Myocyte (in vitro differentiated cells): ENCODE data around the gene DUS3L. TPM values are rescaled to one million over a fixed set of nuclear protein-coding genes. Genes with fewer than 3 reads are reported as not detected.
A peak's percentile ranks its signal among the peaks of the same experiment; 100 is the strongest.
"Not testable (repeated sequence)": the region's sequence is repeated elsewhere in the genome, so short reads cannot be mapped to it uniquely, and the experiment has no call there.

Experiments used
- DNase-seq: peaks from one replicate; pipeline ENCODE4 v3.0.0-alpha.2; 2012; ENCODE audit warnings: low read depth
- total RNA-seq: library from RNA; depleted of rRNA; stranded (reverse); fragments of >200 nt; gene quantifications from 2 replicates; pipeline ENCODE4 v1.2.3, GENCODE V29; 2014

The DUS3L gene
- total RNA-seq, 1 donor from 2014 or later, result 25.4 TPM

DNA sequence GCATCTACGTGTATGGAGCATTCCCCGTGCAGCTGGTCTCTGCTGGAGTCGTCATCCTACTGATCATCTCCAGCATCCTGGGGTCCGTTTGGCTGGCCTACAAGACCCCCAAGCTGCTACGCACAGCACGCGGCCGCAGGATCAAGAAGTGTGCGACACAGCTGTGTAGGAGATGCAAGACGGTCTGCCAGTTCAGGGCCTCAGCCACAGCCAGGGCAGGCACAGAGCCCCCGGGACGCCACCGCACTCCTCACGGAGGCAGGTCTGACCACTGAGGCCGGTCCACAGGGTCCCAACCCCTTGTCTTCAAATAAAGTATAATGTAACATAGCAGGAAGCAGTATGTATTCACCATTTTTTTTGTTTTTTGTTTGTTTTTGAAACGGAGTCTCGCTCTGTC is 12.6 kb downstream of the DUS3L start:
- DNase-seq, result no peak

DNA sequence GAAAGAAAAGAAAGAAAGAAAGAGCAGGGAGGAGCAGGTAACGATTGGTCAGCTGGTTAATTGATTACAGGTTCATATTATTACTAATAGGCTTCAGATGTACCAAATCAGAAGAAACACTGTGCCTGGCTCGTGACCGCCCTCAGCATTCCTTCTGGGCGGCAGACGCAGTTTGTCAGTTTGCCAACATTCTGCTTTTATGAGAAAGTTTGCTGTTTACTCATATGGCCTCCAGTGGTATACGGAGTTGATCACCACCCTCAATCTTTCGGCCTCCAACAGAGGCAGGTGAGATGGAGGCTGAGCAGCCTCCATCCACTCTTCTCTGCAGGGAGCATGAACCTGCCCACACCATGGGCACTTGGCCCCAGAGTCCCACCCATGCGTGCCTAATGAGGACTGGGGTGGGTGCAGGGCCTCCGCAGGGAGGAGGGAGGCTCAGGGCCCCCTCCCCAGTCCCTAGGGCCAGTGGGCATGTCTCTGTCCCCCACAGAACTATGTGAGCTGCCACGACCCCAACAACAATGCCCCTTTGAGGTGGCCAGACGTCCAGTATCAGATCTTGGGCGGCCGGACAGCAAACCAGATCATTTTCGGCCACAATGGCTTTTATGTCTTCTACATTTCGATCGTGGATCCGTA is 15.2 kb downstream of the DUS3L start:
- DNase-seq, result no peak

DNA sequence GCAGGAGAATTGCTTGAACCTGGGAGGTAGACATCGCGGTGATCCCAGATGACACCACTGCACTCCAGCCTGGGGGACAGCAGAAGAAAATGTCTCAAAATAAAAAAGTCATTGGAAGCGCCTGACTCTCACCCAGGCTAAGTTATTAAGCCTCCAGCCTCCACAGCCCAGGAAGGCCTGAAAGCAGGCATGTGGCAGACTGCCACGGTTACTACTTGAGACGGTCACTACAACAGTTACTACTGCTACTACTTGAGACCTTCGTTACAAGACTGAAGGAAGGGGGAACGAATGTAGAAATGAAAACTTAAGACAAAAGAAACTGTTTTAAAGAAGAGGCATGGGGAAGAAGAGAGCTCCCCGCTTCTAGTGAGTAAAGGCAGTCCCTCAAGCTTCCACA is 16.0 kb downstream of the DUS3L start:
- DNase-seq, result no peak

DNA sequence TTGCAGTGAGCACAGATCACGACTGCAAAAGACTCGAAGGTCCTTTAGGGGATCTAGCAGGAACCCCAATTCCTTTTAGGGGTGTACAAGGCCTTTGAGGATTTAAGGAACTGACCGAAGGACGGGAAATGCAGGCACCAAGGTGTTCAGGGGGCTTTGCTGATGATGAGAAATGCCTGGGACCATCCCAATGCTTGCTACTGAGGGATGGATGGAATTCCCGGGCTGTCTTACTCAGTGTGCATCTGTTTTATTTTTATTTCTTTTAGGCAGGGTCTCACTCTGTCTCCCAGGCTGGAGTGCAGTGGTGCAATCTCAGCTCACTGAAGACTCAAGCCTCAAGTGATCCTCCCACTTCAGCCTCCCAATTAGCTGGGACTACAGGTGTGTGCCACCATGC is 17.7 kb downstream of the DUS3L start:
- no peak for DNase-seq

DNA sequence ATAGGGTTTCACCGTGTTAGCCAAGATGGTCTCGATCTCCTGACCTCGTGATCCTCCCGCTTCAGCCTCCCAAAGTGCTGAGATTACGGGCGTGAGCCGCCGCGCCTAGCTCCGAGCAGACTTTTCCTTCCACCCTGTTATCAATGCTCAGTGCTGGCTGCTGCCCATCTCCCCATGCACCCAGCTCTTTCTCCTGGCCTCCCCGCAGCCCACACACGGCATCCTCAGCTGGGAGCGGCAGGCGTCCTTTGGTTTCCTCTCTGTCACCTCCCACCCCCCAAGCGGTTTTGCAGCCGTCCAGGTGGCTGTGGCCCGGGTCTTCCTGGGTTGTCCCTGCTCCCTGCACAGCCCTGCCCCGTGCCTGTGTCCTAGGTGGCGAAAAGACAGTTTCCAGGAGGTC is 18.5 kb downstream of the DUS3L start:
- DNase-seq, result no peak

DNA sequence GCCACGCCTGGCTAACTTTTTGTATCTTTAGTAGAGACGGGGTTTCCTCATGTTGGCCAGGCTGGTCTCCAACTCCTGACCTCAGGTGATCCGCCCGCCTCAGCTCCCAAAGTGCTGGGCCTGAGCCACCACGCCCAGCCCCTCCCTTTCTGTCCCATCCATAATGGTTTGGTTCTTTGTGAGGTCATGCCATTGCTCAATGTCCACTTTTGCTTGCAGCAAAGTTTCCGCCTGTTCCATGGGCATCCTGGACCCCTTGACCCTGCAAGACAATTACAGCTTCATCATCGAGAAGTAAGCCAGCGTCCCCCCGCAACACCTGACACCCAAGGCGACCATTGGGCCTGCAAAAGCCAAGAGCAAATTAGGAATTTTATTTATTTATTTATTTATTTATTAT is 23.0 kb downstream of the DUS3L start:
- DNase-seq, result no peak

DNA sequence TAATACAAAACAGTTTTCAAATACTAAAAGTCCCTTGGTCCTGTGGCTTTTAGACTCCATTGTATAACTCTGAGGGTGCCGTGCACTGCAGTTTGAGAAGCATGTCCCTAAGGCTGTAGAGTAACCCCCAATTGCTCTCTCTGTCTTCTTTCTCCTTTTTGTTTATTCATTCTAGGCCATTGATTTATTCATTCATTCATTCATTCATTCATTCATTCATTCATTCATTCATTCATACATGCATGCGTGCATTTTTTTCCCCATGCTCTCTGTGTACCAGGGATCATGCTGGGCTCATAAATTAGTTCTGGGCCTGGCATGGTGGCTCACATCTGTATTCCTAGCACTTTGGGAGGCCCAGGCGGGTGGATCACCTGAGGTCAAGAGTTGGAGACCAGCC is 25.7 kb downstream of the DUS3L start:
- DNase-seq, result no peak

DNA sequence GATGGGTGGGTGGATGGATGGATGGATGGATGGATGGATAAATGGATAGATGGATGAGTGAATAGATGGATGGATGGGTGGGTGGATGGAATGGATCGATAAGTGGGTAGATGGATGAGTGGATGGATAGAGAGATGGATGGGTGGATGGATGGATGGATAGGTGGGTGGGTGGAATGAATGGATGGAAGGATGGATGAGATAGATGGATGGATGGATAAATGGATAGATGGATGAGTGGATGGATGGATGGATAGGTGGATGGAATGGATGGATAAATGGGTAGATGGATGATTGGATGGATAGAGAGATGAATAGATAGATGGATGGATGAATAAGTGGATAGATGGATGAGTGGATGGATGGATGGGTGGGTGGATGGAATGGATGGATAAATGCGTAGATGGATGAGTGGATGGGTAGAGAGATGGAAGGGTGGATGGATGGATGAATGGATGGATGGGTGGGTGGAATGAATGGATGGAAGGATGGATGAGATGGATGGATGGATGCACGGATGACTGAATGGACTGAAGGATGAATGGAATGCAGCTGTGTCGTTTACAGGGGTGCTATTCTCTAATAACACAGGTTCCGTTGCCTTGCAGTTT is 28.2 kb downstream of the DUS3L start:
- no peak for DNase-seq

DNA sequence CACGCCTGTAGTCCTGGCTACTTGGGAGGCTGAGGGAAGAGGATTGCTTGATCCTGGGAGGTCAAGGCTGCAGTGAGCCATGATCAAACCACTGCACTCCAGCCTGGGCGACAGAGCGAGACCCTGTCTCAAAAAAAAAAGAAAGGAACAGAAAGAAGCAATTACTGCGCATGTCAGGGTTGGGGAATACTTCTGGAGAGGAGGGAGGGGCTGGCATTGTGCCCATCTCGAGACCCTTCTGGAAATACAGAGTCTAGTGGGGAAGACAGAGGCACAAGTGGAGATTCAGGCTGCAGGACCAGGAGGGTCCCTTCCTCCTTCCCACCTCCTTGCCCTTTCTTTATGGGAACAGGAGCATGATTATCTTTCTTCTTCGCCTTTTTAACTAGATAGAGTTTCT is 37.2 kb downstream of the DUS3L start:
- no peak for DNase-seq

DNA sequence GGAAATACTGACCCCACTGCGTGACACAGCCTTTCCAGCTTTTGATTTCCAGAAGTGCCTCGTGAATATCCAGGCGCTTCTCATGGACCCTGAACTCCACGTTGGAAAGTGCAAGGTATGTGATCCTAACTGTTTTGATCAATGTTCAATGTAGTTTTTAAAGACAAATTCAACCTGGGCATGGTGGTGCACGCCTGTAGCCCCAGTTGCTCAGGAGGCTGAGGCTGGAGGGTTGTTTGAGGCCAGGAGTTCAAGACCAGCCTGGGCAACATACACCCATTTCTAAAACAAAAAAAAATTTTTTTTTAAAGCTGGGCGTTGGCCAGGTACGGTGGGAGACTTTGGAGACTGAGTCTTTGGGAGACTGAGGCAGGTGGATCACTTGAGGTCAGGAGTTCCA is 39.3 kb downstream of the DUS3L start:
- DNase-seq, result no peak

DNA sequence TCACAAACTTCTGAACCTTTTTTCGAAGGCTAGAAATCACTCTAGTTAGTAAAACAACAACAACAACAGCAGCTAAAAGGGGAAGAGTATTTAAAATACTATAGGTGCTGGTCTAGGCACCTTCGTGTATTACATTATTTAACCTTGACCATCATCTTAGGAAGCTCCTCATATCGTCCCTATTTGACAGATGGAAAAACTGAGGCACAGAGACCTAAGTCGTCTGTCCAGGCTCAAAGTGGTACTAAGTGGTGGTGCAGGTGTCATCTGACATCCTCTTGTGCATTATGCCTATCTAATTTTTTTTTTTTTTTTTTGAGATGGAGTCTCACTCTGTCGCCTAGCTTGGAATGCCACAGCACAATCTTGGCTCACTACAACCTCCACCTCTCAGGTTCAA is 41.5 kb downstream of the DUS3L start:
- no peak for DNase-seq

DNA sequence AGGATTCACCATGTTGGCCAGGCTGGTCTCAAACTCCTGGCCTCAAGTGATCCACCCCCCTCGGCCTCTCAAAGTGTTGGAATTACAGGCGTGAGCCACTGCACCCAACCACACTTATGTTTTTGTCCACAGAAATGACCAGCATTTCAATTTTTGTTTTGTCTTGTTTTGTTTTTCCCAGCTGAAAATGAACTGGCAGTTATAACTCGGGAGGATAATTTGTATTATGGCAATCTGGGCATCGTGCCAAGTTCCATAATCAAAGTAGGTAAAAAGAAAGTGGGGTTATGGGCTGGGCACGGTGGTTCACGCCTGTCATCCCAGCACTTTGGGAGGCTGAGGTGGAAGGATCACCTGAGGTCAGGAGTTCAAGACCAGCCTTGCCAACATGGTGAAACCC is 42.0 kb downstream of the DUS3L start:
- not testable (repeated sequence) for DNase-seq

DNA sequence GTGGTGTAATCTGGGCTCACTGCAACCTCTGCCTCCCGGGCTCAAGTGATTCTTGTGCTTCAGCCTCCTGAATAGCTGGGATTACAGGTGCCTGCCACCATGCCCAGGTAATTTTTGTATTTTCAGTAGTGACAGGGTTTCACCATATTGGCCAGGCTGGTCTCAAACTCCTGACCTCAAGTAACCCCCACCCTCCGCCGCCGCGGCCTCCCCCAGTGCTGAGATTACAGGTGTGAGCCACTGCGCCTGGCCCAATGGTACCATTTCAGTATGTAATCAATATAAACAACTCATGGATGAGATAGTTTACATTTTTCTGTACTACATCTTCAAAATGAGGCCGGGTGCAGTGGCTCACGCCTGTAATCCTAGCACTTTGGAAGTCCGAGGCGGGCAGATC is 46.0 kb downstream of the DUS3L start:
- DNase-seq, result not testable (repeated sequence)

DNA sequence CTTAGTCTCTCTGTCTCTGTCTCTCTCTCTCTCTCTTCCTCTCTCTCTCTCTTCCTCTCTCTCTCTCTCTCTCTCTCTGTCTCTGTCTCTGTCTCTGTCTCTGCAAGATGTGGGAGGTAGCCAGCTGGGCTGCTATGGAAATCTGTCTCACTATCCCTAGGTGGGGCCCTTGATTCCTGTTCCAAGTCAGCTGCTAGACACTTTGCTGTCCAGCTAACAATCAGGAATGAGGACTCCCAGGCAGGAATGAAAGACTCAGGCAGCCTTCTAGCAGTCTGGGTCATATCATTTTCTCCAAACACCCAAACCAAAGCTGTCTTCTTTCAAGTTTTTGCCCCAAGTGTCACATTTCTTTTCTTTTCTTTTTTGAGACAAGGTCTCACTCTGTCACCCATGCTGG is 47.3 kb downstream of the DUS3L start:
- DNase-seq, result peak; percentile 9

DNA sequence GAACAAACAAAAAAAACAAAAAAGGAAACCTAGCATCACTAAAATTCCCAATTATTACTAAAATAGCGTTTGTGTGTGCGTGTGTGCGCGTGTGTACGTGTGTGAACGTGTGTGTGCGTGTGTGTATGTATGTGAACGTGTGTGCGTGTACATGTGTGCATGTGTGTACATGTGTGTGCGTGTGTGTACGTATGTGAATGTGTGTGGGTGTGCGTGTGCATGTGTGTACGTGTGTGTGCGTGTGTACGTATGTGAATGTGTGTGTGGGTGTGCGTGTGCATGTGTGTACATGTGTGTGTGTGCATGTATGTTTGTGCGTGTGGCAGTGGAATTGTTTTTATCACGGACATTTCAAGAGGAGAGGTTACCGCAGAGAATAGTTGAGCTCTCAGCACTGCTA is 48.9 kb downstream of the DUS3L start:
- no peak for DNase-seq

DNA sequence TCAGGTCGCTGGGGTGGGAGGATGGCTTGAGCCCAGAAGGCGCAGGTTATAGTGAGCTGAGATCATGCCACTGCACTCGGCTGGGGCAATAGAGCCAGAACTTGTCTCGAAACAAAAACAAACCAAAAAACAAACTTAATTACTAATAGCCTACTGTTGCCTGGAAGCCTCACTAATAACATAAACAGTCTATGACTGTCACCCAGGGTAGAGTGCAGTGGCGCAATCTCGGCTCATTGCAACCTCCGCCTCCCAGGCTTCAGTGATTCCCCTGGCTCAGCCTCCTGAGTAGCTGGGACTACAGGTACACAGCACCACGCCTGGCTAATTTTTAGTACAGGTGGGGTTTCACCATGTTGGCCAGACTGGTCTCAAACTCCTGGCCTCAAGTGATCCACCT is 52.5 kb downstream of the DUS3L start:
- no peak for DNase-seq

Other genes with a start within 250 kb of the DUS3L start
- gene TINCR, start 223.2 kb downstream of the DUS3L start, total RNA-seq, result 0.05 TPM in 1 of 2 replicates, not detected in the other
- 30.8 and 35.1 TPM in 2 replicates for gene SAFB2, start 168.4 kb downstream of the DUS3L start, total RNA-seq
- gene SAFB, start 168.1 kb downstream of the DUS3L start, total RNA-seq, result 41.7 and 42.1 TPM in 2 replicates
- gene MICOS13, start 110.6 kb downstream of the DUS3L start, total RNA-seq, result 90.2 and 123 TPM in 2 replicates
- gene HSD11B1L, start 110.1 kb downstream of the DUS3L start, total RNA-seq, result 39.9 and 48.1 TPM in 2 replicates
- gene RPL36, start 100.9 kb downstream of the DUS3L start, total RNA-seq, result 605 and 876 TPM in 2 replicates
- 70.9 and 100 TPM in 2 replicates for gene LONP1, start 71.0 kb downstream of the DUS3L start, total RNA-seq
- gene CATSPERD, start 70.5 kb downstream of the DUS3L start, total RNA-seq, result not detected in 2 replicates
- gene PRR22, start 6.4 kb downstream of the DUS3L start, total RNA-seq, result 0.53 and 1.1 TPM in 2 replicates
- not detected in 2 replicates for gene NRTN, start 13.9 kb upstream of the DUS3L start, total RNA-seq
- gene FUT6, start 48.5 kb upstream of the DUS3L start, total RNA-seq, result not detected in 2 replicates
- gene FUT3, start 60.3 kb upstream of the DUS3L start, total RNA-seq, result not detected in 2 replicates
- gene FUT5, start 79.4 kb upstream of the DUS3L start, total RNA-seq, result not detected in 2 replicates
- gene NDUFA11, start 112.6 kb upstream of the DUS3L start, total RNA-seq, result 133 and 149 TPM in 2 replicates
- 3.1 and 5.6 TPM in 2 replicates for gene VMAC, start 113.7 kb upstream of the DUS3L start, total RNA-seq
- gene CAPS, start 123.1 kb upstream of the DUS3L start, total RNA-seq, result 2.8 and 4.1 TPM in 2 replicates
- 50.3 and 64.0 TPM in 2 replicates for gene RANBP3, start 187.0 kb upstream of the DUS3L start, total RNA-seq